ENCODE measurements around the gene PIGN.
A peak's percentile ranks its signal among the peaks of the same experiment; 100 is the strongest.

Gene PIGN

GRCh38 chr18:62070302-62070701 lies 116.6 kb downstream of the PIGN start:
- H3K4me3 ChIP-seq (ENCODE audit: low read length), result no peak overlapping the region
- DNase-seq (ENCODE audit: low read depth), result peak; percentile 65
- TF ChIP-seq CTCF (conservative IDR thresholded peaks at IDR 0.05; ENCODE audit: low read length), result no peak

DNA sequence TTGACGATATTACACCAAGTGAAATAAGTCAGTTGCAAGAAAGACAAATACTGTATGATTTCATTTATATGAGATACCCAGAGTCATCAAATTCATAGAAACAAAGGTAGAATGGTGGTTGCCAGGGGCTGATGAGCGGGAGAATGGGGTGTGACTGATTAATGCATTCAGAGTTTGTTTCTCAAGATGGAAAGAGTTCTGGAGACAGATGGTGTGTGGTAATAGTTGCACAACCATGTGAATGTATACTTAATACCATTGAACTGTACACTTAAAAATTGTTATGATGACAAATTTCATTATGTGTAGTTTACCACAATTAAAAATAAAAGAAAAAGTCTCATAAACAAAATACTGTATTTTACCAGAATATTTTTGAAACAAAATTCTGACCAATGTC lies 117.3 kb downstream of the PIGN start:
- TF ChIP-seq CTCF (conservative IDR thresholded peaks at IDR 0.05; ENCODE audit: low read length), result no peak
- DNase-seq (ENCODE audit: low read depth), result peak; percentile 14
- H3K4me3 ChIP-seq (ENCODE audit: low read length), result no peak overlapping the region

DNA sequence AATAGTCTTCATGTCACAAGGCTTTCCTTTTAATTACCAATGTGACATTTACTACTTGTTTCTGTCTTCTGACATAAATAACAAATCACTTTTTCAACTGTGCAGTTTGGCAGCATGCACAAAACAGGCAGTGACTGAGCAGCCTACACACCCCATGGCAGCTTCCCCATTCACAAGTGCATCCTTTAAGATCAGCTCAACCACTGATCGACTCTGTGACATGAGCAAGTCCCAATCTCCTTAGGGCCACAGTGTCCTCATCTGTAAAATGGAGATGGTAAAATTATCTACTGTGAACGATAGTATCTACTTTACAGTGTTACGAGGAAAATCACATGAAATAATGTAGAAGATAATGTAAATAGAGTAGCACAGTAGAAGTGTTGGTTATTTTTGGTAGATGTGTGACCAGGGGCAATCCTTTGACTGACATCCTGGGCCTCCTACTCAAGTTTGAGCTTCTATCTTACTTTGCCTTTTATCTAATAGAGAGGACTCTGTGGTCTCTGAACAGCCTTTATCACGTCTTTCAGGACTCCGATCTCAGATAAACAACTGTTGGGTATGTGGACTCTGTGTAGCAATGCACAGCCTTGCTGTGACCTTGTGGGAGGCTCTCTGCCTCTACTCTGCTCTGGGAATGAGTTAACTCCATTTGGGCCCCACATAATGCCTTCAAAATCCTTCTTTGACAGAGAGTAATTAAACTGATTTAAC lies 120.6 kb downstream of the PIGN start:
- TF ChIP-seq CTCF (conservative IDR thresholded peaks at IDR 0.05; ENCODE audit: low read length), result no peak
- DNase-seq (ENCODE audit: low read depth), result no peak
- H3K4me3 ChIP-seq (ENCODE audit: low read length), result no peak overlapping the region

- TF ChIP-seq CTCF (conservative IDR thresholded peaks at IDR 0.05; ENCODE audit: low read length), result no peak
Measured at GRCh38 chr18:62064361-62064760, 122.5 kb downstream of the PIGN start.

GRCh38 chr18:62061821-62062478 lies 124.9 kb downstream of the PIGN start:
- no peak for TF ChIP-seq CTCF (conservative IDR thresholded peaks at IDR 0.05; ENCODE audit: low read length)
- no peak for DNase-seq (ENCODE audit: low read depth)
- H3K4me3 ChIP-seq (ENCODE audit: low read length), result no peak overlapping the region

More at GRCh38 chr18:62064361-62064760, 122.5 kb downstream of the PIGN start:
- H3K4me3 ChIP-seq (ENCODE audit: low read length), result no peak overlapping the region
- no peak for DNase-seq (ENCODE audit: low read depth)

DNA sequence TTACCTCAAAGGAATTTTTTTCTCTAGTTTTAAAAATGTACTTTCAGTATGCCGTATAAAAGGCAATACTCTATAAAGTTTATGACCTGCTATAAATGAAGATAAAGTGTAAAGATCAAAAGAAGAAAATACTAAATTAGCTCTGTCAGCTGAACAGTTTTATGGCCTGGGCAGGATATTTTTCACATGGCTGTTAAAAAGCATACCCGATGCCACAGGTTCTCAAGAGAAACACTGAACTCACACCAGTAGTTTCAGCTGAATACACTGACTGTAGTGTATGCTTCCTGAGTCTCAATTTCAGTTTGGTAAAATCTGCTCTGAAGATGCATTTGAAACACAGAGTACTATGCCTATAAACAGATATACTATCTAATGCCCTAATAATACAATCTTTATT lies 126.0 kb downstream of the PIGN start:
- TF ChIP-seq CTCF (conservative IDR thresholded peaks at IDR 0.05; ENCODE audit: low read length), result no peak
- DNase-seq (ENCODE audit: low read depth), result no peak
- H3K4me3 ChIP-seq (ENCODE audit: low read length), result no peak overlapping the region

DNA sequence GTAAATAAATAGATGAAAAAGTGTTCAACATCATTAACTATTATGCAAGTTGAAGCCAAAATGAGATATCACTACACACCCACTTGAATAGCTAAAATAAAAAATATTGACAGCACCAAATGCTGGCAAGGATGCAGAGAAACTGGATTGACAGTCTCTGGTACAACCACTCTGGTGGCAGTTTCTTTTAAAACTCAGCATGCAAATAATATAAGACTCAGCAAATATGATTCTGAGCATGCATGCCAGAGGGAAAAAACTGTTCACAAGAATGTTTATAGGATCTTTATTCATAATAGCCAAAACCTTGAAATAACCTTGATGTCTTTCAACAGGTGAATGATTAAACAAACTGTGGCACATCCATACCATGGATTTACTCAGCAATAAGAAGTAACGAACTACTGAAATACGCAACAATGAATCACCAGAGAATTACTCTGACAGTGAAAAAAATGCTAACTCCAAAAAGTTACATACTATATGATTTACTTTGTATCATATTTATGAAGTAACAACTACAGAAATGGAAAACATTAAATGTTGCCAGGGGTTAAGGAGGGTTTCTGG lies 131.8 kb downstream of the PIGN start:
- DNase-seq (ENCODE audit: low read depth), result no peak
- TF ChIP-seq CTCF (conservative IDR thresholded peaks at IDR 0.05; ENCODE audit: low read length), result no peak
- H3K4me3 ChIP-seq (ENCODE audit: low read length), result no peak overlapping the region

All from AG10803 (cell line).